Coronary artery (tissue), 2 donors: Measurements from ENCODE around the gene THAP11.

Source experiments
- DNase-seq: peaks from one replicate; pipeline ENCODE4 v3.0.0-alpha.2; 2017; ENCODE audit warnings: low spot score
- H3K27ac ChIP-seq, 2 donors: fragments of 200-600 bp; sonication (generic); one replicate each; pipeline ENCODE4 v1.5.1; 2016 to 2019
- H3K4me3 ChIP-seq: fragments of 200-600 bp; sonication (generic); 2 replicates; pipeline ENCODE4 v1.5.1; 2016; ENCODE audit warnings: mild to moderate bottlenecking, moderate library complexity
- CTCF ChIP-seq: fragments of 200-600 bp; sonication (generic); IDR thresholded peaks from one replicate; pipeline ENCODE4 v1.5.1; 2019; ENCODE audit warnings: antibody characterized with exemption

Gene THAP11

GRCh38 chr16:67872131-67872630, 30.1 kb downstream of the THAP11 start:
- no peak for DNase-seq
- no peak for TF ChIP-seq CTCF
- peak overlapping the region; percentile 92 for H3K4me3 ChIP-seq
- H3K27ac ChIP-seq = peak overlapping the region; percentile 77 to 82

- DNase-seq = peak; percentile 92
- Histone ChIP-seq H3K4me3 (peak within 1 kb of the TSS; percentile 92), H3K27ac (peak within 1 kb of the TSS; percentile 77 to 82)
- no peak for TF ChIP-seq CTCF
Observed at GRCh38 chr16:67872631-67873434, 30.7 kb downstream of the THAP11 start, which contains the start of gene EDC4. Gene EDC4, plus strand, starts transcription at chr16:67873052. Its CDS starts 210 bp downstream, at chr16:67873262.

- peak overlapping the region; percentile 77 to 82 for H3K27ac ChIP-seq
- DNase-seq = no peak
- TF ChIP-seq CTCF = no peak
- H3K4me3 ChIP-seq = peak overlapping the region; percentile 92
Observed at GRCh38 chr16:67873435-67874370, 31.6 kb downstream of the THAP11 start.

- no peak for TF ChIP-seq CTCF
- H3K27ac ChIP-seq = no peak overlapping the region
- DNase-seq = no peak
- H3K4me3 ChIP-seq = peak overlapping the region; percentile 92
Observed at GRCh38 chr16:67874372-67874771, 32.3 kb downstream of the THAP11 start.

- no peak overlapping the region for H3K4me3 ChIP-seq
- no peak for DNase-seq
- no peak overlapping the region for H3K27ac ChIP-seq
- TF ChIP-seq CTCF = no peak
Observed at GRCh38 chr16:67877064-67877463, 34.9 kb downstream of the THAP11 start.

- no peak overlapping the region for H3K4me3 ChIP-seq
- TF ChIP-seq CTCF = no peak
- DNase-seq = no peak
- H3K27ac ChIP-seq = no peak overlapping the region
Observed at GRCh38 chr16:67878232-67878631, 36.1 kb downstream of the THAP11 start.
